Activated CD8-positive, alpha-beta T cell treated with anti-CD3 and anti-CD28 coated beads, Interleukin-2, amount 10 ng/mL, durations not matched to agents 7 days and 5 days (primary cell): ENCODE data around the gene CLDN9. TPM values are rescaled to one million over a fixed set of nuclear protein-coding genes. Genes with fewer than 3 reads are reported as not detected.
"Not testable (repeated sequence)": the region's sequence is repeated elsewhere in the genome, so short reads cannot be mapped to it uniquely, and the experiment has no call there.

Source experiments
- ATAC-seq: fragments of 150-1000 bp; cut with Tn5 transposase; one replicate; pipeline ENCODE4 v1.10.0; 2021; ENCODE audit warnings: moderate library complexity
- CTCF ChIA-PET: fragments of 350-600 bp; sonication (Branson Sonifier 250); formaldehyde crosslinking; loops from one replicate; lab custom pipeline; 2021; ENCODE audit warnings: antibody characterized with exemption; lab: Charles Lee
- POLR2A ChIA-PET: fragments of 350-600 bp; sonication (Branson Sonifier 250); formaldehyde crosslinking; loops from one replicate; lab custom pipeline; 2021; ENCODE audit warnings: antibody characterized with exemption; lab: Charles Lee
- DNase-seq: peaks from one replicate; pipeline ENCODE4 v3.0.0-alpha.2; 2020
- H3K27ac Mint-ChIP-seq: one replicate; pipeline ENCODE4 v1.8.0; 2021; ENCODE audit warnings: mild to moderate bottlenecking, mixed read lengths
- H3K27me3 Mint-ChIP-seq: one replicate; pipeline ENCODE4 v1.8.0; 2021; ENCODE audit warnings: low read depth, mixed read lengths
- H3K36me3 Mint-ChIP-seq: one replicate; pipeline ENCODE4 v1.8.0; 2021; ENCODE audit warnings: low read depth, mixed read lengths
- H3K4me1 Mint-ChIP-seq: one replicate; pipeline ENCODE4 v1.8.0; 2021; ENCODE audit warnings: low read depth, mixed read lengths
- H3K4me3 Mint-ChIP-seq: one replicate; pipeline ENCODE4 v1.8.0; 2021; ENCODE audit warnings: mild to moderate bottlenecking, mixed read lengths
- H3K9me3 Mint-ChIP-seq: one replicate; pipeline ENCODE4 v1.8.0; 2022; ENCODE audit warnings: mixed read lengths; ENCODE audit not compliant: insufficient read depth
- total RNA-seq, 2 experiments: library from RNA; stranded (reverse); gene quantifications; one replicate each; pipeline ENCODE4 v1.2.3, GENCODE V29; 2021

Gene CLDN9
- total RNA-seq, 2 experiments from 2014 or later = 0.16 TPM; not detected in 1

DNA sequence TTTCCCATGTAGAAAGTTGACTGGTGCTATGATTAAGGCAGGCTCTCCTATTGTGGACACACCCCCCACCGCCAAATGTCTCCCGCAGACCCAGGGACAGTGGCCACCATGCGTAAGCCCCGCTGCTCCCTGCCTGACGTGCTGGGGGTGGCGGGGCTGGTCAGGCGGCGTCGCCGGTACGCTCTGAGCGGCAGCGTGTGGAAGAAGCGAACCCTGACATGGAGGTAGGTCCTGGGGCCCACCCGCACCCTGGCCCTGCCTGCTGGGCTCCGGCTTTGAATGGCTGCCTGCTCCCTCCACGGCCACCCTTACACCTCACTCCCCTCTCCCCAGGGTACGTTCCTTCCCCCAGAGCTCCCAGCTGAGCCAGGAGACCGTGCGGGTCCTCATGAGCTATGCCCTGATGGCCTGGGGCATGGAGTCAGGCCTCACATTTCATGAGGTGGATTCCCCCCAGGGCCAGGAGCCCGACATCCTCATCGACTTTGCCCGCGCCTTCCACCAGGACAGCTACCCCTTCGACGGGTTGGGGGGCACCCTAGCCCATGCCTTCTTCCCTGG is 37.3 kb downstream of the CLDN9 start:
- Mint-ChIP-seq H3K4me1 (peaks cover 75% of the 10 kb centered on the region), H3K4me3 (peak overlapping the region; percentile 38), H3K9me3 (no peaks in the 10 kb centered on the region), H3K27me3 (peaks cover 14% of the 10 kb centered on the region), H3K36me3 (peaks cover 64% of the 10 kb centered on the region), H3K27ac (peak overlapping the region; percentile 70)
- ChIA-PET CTCF (interaction anchor here (1.1 to 16.3 kb wide), 4 partner anchors 9 to 80 kb away, joined by 4 to 270 read pairs (median 20); no protein-coding TSS in a partner anchor), POLR2A (interaction anchor here (1.0 to 2.3 kb wide), 3 partner anchors 11 to 80 kb away, joined by 3 to 7 read pairs (median 3); no protein-coding TSS in a partner anchor)
- DNase-seq (no peak), ATAC-seq (no peak)

DNA sequence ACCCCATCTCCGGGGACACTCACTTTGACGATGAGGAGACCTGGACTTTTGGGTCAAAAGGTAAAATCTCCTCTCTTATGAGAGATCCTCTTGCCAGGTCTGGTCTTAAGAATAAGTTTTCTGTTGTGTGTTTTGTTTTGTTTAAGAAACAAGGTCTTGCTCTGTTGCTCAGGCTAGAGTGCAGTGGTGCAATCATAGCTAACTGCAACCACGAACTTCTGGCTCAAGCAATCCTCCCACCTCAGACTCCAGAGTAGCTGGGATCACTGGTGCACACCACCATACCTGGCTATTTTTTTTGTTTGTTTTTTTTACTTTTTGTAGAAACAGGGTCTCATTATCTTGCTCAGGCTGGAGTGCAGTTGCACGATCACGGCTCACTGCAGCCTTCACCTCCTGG is 37.8 kb downstream of the CLDN9 start:
- POLR2A ChIA-PET = interaction anchor here (1.0 to 1.3 kb wide), 2 partner anchors 15 to 23 kb away, joined by 3 to 4 read pairs; partner anchors contain the start of gene IL32
- peaks cover 76% of the 10 kb centered on the region for H3K4me1 Mint-ChIP-seq
- H3K27ac Mint-ChIP-seq = peak overlapping the region; percentile 70
- no peak for ATAC-seq
- CTCF ChIA-PET = interaction anchor here (1.6 to 16.3 kb wide), 3 partner anchors 8 to 28 kb away, joined by 4 to 270 read pairs (median 32); no protein-coding TSS in a partner anchor
- peaks cover 65% of the 10 kb centered on the region for H3K36me3 Mint-ChIP-seq
- H3K27me3 Mint-ChIP-seq = peaks cover 10% of the 10 kb centered on the region
- no peaks in the 10 kb centered on the region for H3K9me3 Mint-ChIP-seq
- no peak for DNase-seq
- peak overlapping the region; percentile 38 for H3K4me3 Mint-ChIP-seq

DNA sequence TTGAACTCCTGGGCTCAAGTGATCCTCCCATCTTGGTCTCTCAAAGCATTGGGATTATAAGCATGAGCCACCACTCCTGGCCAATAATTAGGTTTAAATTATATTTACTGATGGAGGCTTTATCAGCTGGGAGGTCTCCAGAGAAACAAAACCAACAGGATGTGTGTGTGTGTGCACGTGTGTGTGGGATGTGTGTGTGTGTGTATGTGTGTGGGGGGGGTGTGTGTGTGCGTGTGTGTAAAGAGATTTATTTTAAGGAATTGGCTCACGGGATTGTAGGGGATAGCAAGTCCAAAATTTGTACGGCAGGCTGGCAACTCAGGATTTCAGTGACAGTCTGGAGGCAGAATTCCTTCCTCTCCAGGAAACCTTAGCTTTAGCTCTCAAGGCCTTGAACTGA is 38.3 kb downstream of the CLDN9 start:
- H3K4me1 Mint-ChIP-seq = peaks cover 79% of the 10 kb centered on the region
- H3K27ac Mint-ChIP-seq = peak overlapping the region; percentile 70
- no peaks in the 10 kb centered on the region for H3K9me3 Mint-ChIP-seq
- no peak for ATAC-seq
- H3K36me3 Mint-ChIP-seq = peaks cover 69% of the 10 kb centered on the region
- peak overlapping the region; percentile 38 for H3K4me3 Mint-ChIP-seq
- ChIA-PET CTCF (interaction anchor here (0.8 to 16.3 kb wide), 4 partner anchors 20 to 79 kb away, joined by 3 to 270 read pairs (median 4); no protein-coding TSS in a partner anchor), POLR2A (interaction anchor here (1.2 to 1.3 kb wide), 2 partner anchors 14 to 26 kb away, joined by 3 to 4 read pairs; partner anchors contain the start of gene IL32)
- no peak for DNase-seq
- H3K27me3 Mint-ChIP-seq = peaks cover 10% of the 10 kb centered on the region

DNA sequence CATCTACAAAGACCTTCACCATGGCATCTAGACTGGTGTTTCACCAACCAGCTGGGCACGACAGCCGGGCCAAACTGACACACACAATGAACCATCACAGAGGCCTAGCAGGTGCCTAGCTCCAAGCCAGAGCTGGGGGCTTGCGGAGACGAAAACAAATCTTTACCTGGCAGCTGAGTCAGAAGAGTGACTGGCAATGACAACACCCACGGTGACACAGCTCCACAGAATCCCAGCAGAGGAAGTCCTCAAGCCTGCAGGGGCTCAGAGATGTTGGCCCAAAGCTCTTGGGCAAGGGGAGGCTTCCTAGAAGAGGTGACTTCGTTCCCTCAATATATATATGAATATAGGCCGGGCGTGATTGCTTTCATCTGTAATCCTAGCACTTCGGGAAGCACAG is 38.8 kb downstream of the CLDN9 start:
- Mint-ChIP-seq H3K9me3 (no peaks in the 10 kb centered on the region), H3K4me1 (peaks cover 82% of the 10 kb centered on the region), H3K27me3 (peaks cover 10% of the 10 kb centered on the region), H3K27ac (peak overlapping the region; percentile 70), H3K36me3 (peaks cover 72% of the 10 kb centered on the region), H3K4me3 (no peak overlapping the region)
- ATAC-seq = no peak
- POLR2A ChIA-PET = interaction anchor here (1.2 to 1.3 kb wide), 2 partner anchors 14 to 26 kb away, joined by 3 to 4 read pairs; partner anchors contain the start of gene IL32
- CTCF ChIA-PET = interaction anchor here (0.8 to 16.3 kb wide), 4 partner anchors 20 to 78 kb away, joined by 3 to 270 read pairs (median 4); no protein-coding TSS in a partner anchor
- DNase-seq = no peak

DNA sequence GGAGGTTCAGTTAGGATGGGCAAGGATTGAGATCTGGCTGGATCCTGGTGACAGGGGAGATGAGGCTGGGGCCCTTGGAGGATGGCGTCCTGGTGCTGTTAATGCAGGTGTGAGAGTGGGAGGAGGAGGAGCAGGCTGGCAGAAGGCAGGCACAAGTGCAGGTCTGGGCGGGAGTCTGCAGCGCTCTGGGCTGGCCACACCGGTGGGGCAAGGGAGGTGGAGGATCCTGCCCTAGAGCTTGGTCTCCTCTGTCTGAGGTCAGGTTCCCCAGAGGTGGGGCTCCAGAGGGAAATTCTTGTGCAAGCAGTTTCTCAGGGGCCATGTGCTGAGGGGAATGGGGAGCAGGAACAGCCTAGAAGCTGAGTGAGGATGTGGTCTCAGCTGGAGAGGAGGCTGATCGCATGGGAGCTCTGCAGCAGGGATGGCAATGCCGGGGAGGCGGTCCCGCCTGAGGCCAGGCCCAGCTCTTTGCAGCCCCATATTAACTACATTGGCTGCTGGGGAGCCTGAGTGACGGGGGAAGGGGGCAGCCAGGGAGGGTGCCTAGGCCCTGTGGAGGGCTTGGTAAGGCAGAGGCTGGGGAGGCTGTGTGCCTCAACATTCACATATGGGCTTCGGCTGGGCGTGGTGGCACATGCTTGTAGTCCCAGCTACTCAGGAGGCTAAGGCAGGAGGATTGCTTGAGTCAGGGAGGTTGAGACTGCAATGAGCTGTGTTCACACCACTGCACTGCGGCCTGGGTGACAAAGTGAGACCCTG is 40.0 kb downstream of the CLDN9 start:
- H3K27ac Mint-ChIP-seq = peak overlapping the region; percentile 72
- H3K4me1 Mint-ChIP-seq = peaks cover 91% of the 10 kb centered on the region
- DNase-seq, H3K27me3 Mint-ChIP-seq, POLR2A ChIA-PET, H3K9me3 Mint-ChIP-seq, H3K4me3 Mint-ChIP-seq: not testable (repeated sequence)
- H3K36me3 Mint-ChIP-seq = peaks cover 78% of the 10 kb centered on the region
- ATAC-seq = peak; percentile 37
- CTCF ChIA-PET = interaction anchor here (16.3 kb wide), 1 partner anchor 22 kb away, joined by 270 read pairs; no protein-coding TSS in a partner anchor

DNA sequence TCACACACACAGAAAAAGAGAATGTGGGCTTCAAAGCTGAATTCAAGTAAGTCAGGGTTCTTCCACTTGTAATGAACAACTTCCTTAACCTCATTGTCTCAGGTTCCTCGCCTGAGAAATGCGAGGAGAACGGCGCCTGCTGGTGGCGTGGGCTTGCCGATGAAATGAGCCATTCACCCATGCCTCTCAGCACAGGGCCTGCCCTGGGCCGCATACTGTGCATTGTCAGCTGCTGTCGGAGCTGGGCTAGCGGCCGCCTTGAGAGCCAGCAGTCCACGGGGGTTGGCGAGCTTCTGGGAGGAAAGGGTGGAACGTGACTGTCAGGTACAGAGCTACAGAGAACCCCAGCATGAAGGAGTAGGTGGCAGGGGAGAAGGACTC is 40.6 kb downstream of the CLDN9 start:
- H3K9me3 Mint-ChIP-seq, H3K4me3 Mint-ChIP-seq, H3K27me3 Mint-ChIP-seq, POLR2A ChIA-PET, CTCF ChIA-PET, ATAC-seq, DNase-seq: not testable (repeated sequence)
- peaks cover 85% of the 10 kb centered on the region for H3K4me1 Mint-ChIP-seq
- peak overlapping the region; percentile 51 for H3K27ac Mint-ChIP-seq
- peaks cover 77% of the 10 kb centered on the region for H3K36me3 Mint-ChIP-seq

DNA sequence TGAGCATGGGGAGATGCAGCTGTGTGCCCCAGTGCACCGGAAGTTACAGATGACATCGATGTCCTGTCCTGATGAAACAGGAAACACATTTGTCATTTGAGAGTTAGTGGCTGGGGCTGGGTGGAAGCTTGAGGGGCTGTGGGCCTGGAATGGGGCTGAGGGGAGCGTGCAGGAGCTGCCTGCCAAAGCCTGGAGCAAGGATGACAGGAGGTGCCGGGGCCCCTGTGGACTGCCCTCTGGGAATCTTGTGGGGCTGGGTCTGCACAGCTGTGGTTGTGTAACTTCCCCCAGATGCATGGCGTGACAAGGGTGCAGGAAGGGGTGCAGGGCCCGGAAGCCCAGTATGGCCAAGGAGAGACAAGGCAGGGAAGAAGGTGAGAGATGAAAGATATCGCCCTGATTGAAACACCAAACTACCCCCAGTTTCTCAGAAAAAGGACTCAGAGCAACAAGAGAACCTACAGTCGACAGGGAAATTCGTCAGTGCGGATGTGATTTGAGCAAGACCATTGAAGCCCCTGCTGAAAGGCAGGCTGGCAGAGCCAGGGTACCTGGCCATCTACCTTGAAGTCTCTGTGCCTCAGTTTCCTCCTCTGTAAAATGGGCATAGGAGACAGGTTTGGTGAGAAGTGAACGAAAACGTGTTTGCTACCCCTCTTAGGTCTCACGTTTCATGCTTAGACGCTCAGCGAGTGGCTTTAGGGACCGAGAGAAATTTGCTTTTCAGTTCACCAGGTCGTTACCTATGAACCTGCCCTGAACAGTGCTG is 42.4 kb downstream of the CLDN9 start:
- Mint-ChIP-seq H3K4me3 (peak overlapping the region; percentile 63), H3K36me3 (peaks cover 77% of the 10 kb centered on the region), H3K4me1 (peaks cover 75% of the 10 kb centered on the region), H3K27ac (peak overlapping the region; percentile 95), H3K9me3 (no peaks in the 10 kb centered on the region), H3K27me3 (no peaks in the 10 kb centered on the region)
- ChIA-PET CTCF (interaction anchor here (1.4 to 2.7 kb wide), 4 partner anchors 21 to 75 kb away, joined by 4 to 30 read pairs (median 15); no protein-coding TSS in a partner anchor), POLR2A (interaction anchor here (1.0 to 2.1 kb wide), 3 partner anchors 10 to 79 kb away, joined by 4 to 9 read pairs (median 6); partner anchors contain the start of genes IL32 and ZNF213)
- peak; percentile 80 for DNase-seq
- peak; percentile 18 for ATAC-seq

DNA sequence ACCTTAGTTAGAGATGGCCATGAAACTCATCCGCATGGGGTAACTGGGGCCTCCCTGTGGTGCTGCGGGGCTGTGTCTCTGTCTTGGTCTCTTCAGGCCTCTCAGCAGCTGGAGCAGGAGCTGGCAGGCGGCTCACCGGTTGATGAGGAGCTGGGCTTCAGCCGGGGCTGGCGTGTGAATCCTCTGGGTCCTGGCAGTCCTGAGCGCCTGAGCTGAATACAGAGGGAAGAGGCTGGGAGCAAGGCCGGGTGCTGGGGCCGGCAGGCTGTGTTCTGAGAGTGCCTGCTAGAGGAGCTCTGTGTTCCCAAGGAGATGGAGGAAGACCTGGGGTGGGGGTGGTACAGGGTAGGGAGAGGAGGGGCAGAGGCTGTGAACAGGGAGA is 43.0 kb downstream of the CLDN9 start:
- not testable (repeated sequence) for H3K27me3 Mint-ChIP-seq, ATAC-seq, H3K9me3 Mint-ChIP-seq, DNase-seq
- H3K4me1 Mint-ChIP-seq = peaks cover 75% of the 10 kb centered on the region
- peaks cover 77% of the 10 kb centered on the region for H3K36me3 Mint-ChIP-seq
- peak overlapping the region; percentile 95 for H3K27ac Mint-ChIP-seq
- POLR2A ChIA-PET = interaction anchor here (0.7 to 4.3 kb wide), 5 partner anchors 8 to 115 kb away, joined by 3 to 19 read pairs (median 6); partner anchors contain the start of genes IL32, ZNF213 and ZSCAN10
- peak overlapping the region; percentile 63 for H3K4me3 Mint-ChIP-seq
- CTCF ChIA-PET = interaction anchor here (0.6 to 2.7 kb wide), 6 partner anchors 20 to 79 kb away, joined by 3 to 30 read pairs (median 8); partner anchors contain the start of gene ZNF213

DNA sequence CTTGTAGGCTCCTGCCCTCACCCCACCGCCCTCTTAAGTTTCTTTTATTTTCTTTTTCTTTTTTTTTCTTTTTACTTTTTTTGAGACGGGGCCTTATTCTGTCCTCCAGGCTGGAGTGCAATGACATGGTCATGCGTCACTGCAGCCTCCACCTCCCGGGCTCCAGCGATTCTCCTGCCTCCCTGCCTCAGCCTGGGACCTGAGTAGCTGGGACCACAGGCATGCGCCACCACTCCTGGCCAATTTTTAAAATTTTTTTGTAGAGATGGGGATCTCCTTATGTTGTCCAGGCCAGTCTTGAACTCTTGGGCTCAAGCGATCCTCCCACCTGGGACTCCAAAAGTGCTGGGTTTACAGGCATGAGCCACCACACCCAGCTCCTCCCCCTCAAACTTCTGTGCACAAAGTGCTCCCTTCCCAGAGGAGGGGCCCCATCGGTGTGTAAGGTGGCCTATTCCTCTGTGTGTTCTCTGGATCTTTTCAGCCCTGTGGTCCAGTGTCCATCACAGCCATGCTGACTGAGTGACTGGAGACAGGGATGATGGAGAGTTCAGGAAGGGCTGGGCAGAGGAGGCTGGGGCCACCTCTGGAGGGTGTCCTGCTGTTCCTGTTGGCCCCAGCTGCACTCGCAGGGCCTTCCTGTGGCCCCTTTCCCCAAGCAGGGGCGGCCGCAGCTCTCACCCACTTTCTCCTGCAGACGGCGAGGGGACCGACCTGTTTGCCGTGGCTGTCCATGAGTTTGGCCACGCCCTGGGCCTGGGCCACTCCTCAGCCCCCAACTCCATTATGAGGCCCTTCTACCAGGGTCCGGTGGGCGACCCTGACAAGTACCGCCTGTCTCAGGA is 43.8 kb downstream of the CLDN9 start:
- H3K4me3 Mint-ChIP-seq = peak overlapping the region; percentile 94
- POLR2A ChIA-PET = interaction anchor here (0.7 to 4.3 kb wide), 7 partner anchors 9 to 115 kb away, joined by 3 to 19 read pairs (median 4); partner anchors contain the start of genes IL32, ZNF213 and ZSCAN10
- ATAC-seq = no peak
- H3K4me1 Mint-ChIP-seq = peaks cover 71% of the 10 kb centered on the region
- no peaks in the 10 kb centered on the region for H3K9me3 Mint-ChIP-seq
- peaks cover 69% of the 10 kb centered on the region for H3K36me3 Mint-ChIP-seq
- peak overlapping the region; percentile 95 for H3K27ac Mint-ChIP-seq
- DNase-seq = no peak
- CTCF ChIA-PET = interaction anchor here (0.6 to 2.7 kb wide), 8 partner anchors 9 to 78 kb away, joined by 3 to 30 read pairs (median 8); partner anchors contain the start of genes IL32 and ZNF213
- H3K27me3 Mint-ChIP-seq = no peaks in the 10 kb centered on the region
